ENCODE results near the gene LBR.

DNA sequence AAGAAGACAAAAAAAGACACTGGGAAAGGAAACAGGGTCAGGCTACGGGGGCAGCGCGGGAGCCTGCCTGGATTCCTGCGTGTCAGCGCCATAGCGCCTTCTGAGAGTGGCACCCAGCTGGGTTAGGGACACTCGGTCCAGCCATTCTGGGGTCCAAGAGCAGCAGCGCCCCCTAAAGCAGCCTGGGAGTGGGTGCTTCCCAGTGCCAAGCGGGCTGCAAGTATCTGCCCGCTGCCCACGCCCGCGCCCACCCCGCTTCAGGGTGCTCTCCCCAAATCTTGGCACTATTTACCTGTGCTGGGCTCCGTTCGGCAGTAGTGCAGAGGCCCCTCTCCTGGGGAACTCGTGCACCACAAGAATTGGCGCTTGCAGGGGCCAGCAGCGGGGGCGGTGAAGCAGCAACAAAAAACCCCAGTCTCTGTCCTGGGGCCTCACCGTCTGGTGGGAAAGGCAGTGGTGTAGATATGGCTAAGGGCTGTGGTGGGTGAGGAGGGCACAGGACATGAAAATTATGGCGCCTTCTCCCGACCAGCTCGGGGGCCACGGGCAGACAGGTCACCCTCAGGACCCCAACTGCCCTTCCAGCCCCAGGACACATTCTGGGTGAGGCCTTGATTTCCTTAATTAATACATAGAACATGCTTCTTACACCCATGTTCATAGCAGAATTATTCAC lies 24.1 kb upstream of the LBR start:
- TF ChIP-seq TAF1 (IDR thresholded peaks at IDR 0.05; ENCODE audit: low read depth, low read length), result no peak
- no peak for TF ChIP-seq POLR2AphosphoS5 (IDR thresholded peaks at IDR 0.05; ENCODE audit: low read depth, low read length)
- no peak for TF ChIP-seq POLR2A (IDR thresholded peaks at IDR 0.05; ENCODE audit: low read depth, low read length)
- no peak for TF ChIP-seq PAX5 (IDR thresholded peaks at IDR 0.05; ENCODE audit: insufficient read depth, low read length, severe bottlenecking)
- no peak for TF ChIP-seq SPI1 (IDR thresholded peaks at IDR 0.05; ENCODE audit: low read depth, low read length)
- TF ChIP-seq POU2F2 (IDR thresholded peaks at IDR 0.05; ENCODE audit: low read depth, low read length), result no peak

All from GM12891 (cell line).